Right lobe of liver (tissue), 6 donors: ENCODE measurements around the gene GPATCH8. TPM values are rescaled to one million over a fixed set of nuclear protein-coding genes. Genes with fewer than 3 reads are reported as not detected.

Source experiments
- ATAC-seq, 4 donors: fragments of 200-7000 bp; cut with Tn5 transposase; one replicate each; pipeline ENCODE4 v1.9.1; 2020; ENCODE audit warnings: mild to moderate bottlenecking in 4 of 4, moderate library complexity in 4 of 4
- DNase-seq, 3 donors: peaks; one replicate each; pipeline ENCODE4 v3.0.0-alpha.2; 2020
- H3K27ac ChIP-seq, 3 donors: fragments of 200-600 bp; one replicate each; pipeline ENCODE4 v1.8.0; 2022
- H3K27me3 ChIP-seq, 2 donors: fragments of 200-600 bp; one replicate each; pipeline ENCODE4 v1.8.0; 2022
- H3K36me3 ChIP-seq, 4 donors: fragments of 200-600 bp; sonication (generic) in 1 of 4; one replicate each; pipeline versions ENCODE4 v1.5.1 to v1.8.0; 2017 to 2022; ENCODE audit warnings: control low read depth in 1 of 4
- H3K4me1 ChIP-seq, 4 donors: fragments of 200-600 bp; sonication (generic) in 1 of 4; one replicate each; pipeline versions ENCODE4 v1.5.1 to v1.8.0; 2017 to 2022; ENCODE audit warnings: control low read depth in 1 of 4
- H3K4me3 ChIP-seq, 3 donors: fragments of 200-600 bp; one replicate each; pipeline ENCODE4 v1.8.0; 2022
- H3K9me3 ChIP-seq, 4 donors: fragments of 200-600 bp; sonication (generic) in 1 of 4; one replicate each; pipeline versions ENCODE4 v1.5.1 to v1.8.0; 2017 to 2022; ENCODE audit warnings: control low read depth in 1 of 4
- POLR2A ChIP-seq: fragments of 450-650 bp; IDR thresholded peaks from one replicate; pipeline ENCODE4 v1.6.1; 2017; ENCODE audit warnings: antibody characterized with exemption, mild to moderate bottlenecking
- WGBS: methylation state at CpG from one replicate; pipeline ENCODE4 v1.1.6; 2018; ENCODE audit warnings: low coverage, low lambda C conversion rate; ENCODE audit not compliant: insufficient coverage; ENCODE audit errors: missing lambda C conversion rate; 5-methylcytosine and 5-hydroxymethylcytosine counted together
- intact Hi-C, 2 donors: fragments of 100-400 bp; cut with DNase I; formaldehyde crosslinking; loops; one replicate each; pipeline versions ENCODE4 v1.11.2 to v1.14.1; 2022
- long read RNA-seq: library from polyadenylated mRNA; unstranded; transcript quantifications from one replicate; pipeline ENCODE4 v2.0.0, GENCODE V29; 2019
- total RNA-seq, 6 experiments: library from RNA; depleted of rRNA in 2 of 6; stranded (reverse); fragments of >200 nt in 2 of 6; fragmentation: NEBNext Ultra II Directional in 3 of 6; extraction: Animal tissue kit (Norgen Biotek cat#: 25700) in 3 of 6; gene quantifications; one replicate each; pipeline versions ENCODE4 v1.1.0 to v1.2.4, GENCODE V29; 2016 to 2023
- TF ChIP-seq, protein P1 (sequence below), 4 donors: fragments of 200-600 bp in 3 of 4; fragments of 450-650 bp in 1 of 4; IDR thresholded peaks; one replicate each; pipeline versions ENCODE4 v1.5.1 to v1.8.0; 2016 to 2022; ENCODE audit warnings: antibody characterized with exemption in 4 of 4, mild to moderate bottlenecking in 2 of 4
- donor health status: DM: no; HTN: yes; CAD: no.
- donor health status: DM: no; HTN: no; CAD: no.
- donor health status: DM: no; HTN: no; CAD: no.
- donor health status: DM: no; HTN: yes; CAD: no.
- donor health status: DM: no; HTN: yes; CAD: no.

Gene GPATCH8
- total RNA-seq = 10 to 100 TPM in 4 of 6 experiments, 1 to 10 TPM in 2; 8.1 to 14.4 (median 13.1) TPM
- long read RNA-seq, partial matches to known transcripts = 4 of 5 reads
- long read RNA-seq, other reads (novel, unspliced or antisense) = 1 of 5 reads

DNA sequence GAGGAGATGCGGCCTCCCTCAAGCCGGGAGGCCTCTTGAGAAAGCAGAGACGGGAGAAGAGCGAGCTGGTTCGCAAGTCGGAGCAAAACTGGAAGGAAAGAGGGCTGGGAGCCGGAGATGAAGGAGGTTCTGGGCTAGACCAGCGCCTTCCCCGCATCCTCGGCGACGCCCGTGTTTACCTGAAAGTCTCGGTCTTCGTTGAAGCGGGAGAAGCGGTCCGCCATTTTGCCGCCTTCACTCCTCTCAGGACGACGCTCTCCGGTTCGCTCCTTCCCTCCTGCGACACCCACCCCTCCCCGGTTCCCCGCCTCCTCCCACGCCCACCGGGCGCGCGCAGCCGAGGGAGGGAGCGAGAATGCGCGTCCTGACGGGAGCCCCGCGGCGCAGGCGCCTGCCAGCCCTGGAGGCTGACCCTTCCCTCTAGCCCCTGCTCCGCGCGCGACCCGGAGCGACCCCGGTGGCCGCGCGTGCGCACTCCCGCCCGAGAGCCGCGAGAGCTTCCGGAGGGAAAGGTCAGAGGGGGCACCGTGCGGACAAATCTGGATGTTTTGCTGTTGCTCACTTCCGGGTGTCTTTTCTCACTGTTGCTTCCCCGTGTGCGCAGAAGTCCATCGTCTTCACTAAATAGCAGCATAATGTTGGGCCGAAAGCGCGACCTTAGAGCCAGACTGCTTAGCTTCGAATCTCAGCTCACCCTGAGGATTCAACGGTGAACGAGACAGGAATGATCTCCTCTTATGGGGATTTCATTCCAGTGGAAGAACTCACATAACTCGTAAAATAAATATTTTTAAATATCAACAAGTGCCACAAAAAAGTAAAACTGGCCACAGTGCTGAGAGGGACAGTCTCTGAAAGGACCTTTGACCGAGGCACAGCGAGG lies at the start of gene GPATCH8:
Gene GPATCH8 (minus strand): TSS at position 260 of the 883 bp plus-strand sequence. CDS start 36 bp downstream, at position 224.
- ATAC-seq = peak; percentile 99 to 100 (median 99)
- WGBS = 13% methylated on average over 9 of the region's 71 CpGs
- peak; percentile 96 to 98 (median 98) for DNase-seq
- no peaks in the 10 kb centered on the region for H3K9me3 ChIP-seq
- peak; percentile 62 for TF ChIP-seq POLR2A
- TF ChIP-seq, protein P1, sequence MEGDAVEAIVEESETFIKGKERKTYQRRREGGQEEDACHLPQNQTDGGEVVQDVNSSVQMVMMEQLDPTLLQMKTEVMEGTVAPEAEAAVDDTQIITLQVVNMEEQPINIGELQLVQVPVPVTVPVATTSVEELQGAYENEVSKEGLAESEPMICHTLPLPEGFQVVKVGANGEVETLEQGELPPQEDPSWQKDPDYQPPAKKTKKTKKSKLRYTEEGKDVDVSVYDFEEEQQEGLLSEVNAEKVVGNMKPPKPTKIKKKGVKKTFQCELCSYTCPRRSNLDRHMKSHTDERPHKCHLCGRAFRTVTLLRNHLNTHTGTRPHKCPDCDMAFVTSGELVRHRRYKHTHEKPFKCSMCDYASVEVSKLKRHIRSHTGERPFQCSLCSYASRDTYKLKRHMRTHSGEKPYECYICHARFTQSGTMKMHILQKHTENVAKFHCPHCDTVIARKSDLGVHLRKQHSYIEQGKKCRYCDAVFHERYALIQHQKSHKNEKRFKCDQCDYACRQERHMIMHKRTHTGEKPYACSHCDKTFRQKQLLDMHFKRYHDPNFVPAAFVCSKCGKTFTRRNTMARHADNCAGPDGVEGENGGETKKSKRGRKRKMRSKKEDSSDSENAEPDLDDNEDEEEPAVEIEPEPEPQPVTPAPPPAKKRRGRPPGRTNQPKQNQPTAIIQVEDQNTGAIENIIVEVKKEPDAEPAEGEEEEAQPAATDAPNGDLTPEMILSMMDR (IDR thresholded peaks at IDR 0.05) = no peak
- H3K36me3 ChIP-seq = no peaks in the 10 kb centered on the region
- no peaks in the 10 kb centered on the region for H3K27me3 ChIP-seq
- peaks cover 0 to 28% (median 7%) of the 10 kb centered on the region in 4 donors for H3K4me1 ChIP-seq
- H3K4me3 ChIP-seq = peak within 1 kb of the TSS; percentile 72 to 88 (median 87)
- intact Hi-C loops = no loop called here
- peak within 1 kb of the TSS; percentile 63 to 83 (median 78) for H3K27ac ChIP-seq

DNA sequence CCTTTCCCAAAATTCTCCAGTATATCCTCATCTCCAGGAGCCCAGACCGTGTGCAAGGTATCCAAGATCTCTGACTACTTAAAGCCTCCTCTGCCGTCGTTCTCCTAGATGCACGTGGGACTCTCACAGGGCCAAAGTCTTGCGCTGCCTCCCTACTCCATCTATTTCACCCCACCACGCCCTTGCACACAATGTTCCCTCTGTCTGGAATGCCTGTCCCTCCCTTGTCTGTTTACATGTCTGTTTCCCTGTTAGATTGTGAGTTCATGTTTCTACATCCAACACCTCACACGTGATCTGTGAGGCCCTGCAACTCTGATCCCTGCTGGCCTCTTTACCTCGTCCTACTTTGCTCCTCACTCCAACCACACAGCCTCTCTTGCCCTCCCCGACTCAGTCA lies 49.2 kb upstream of the GPATCH8 start:
- no peak overlapping the region for H3K4me3 ChIP-seq
- DNase-seq = no peak
- no peak overlapping the region for H3K27ac ChIP-seq
- WGBS = 43% methylated on average over 9 of the region's 9 CpGs
- H3K36me3 ChIP-seq = no peaks in the 10 kb centered on the region
- peaks cover 0 to 10% (median 2%) of the 10 kb centered on the region in 4 donors for H3K4me1 ChIP-seq
- no peak for ATAC-seq
- H3K27me3 ChIP-seq = peaks cover 0 to 6% of the 10 kb centered on the region in 2 donors
- TF ChIP-seq POLR2A = no peak
- TF ChIP-seq, protein P1 (IDR thresholded peaks at IDR 0.05) = no peak
- intact Hi-C loops = no loop called here
- no peaks in the 10 kb centered on the region for H3K9me3 ChIP-seq

DNA sequence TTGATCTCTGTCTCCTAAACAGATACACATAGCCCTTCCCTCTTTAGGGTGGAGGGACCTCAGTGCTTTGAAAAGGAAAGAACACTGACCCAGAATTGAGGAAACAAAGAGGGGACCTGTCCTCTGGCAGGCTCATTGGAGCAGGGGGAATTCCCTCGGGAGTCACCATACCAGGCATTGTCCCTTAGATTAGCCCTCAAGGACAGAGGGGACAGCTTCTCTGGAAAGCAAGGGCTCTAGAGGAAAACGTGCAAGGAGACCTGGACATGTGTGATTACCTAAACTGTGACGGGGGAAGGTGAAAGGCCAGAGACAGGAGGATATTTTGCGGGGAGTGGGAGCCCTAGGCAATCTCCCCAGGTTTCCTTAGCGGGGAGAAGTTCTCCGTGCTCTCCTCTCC lies 46.5 kb upstream of the GPATCH8 start:
- Histone ChIP-seq H3K4me1 (no peaks in the 10 kb centered on the region), H3K27ac (no peak overlapping the region), H3K9me3 (no peaks in the 10 kb centered on the region), H3K27me3 (no peaks in the 10 kb centered on the region), H3K36me3 (no peaks in the 10 kb centered on the region), H3K4me3 (no peak overlapping the region)
- DNase-seq (no peak), ATAC-seq (no peak)
- no peak for TF ChIP-seq POLR2A
- TF ChIP-seq, protein P1 (IDR thresholded peaks at IDR 0.05) = no peak
- 28% methylated on average over 3 of the region's 6 CpGs for WGBS
- intact Hi-C loops = no loop called here

DNA sequence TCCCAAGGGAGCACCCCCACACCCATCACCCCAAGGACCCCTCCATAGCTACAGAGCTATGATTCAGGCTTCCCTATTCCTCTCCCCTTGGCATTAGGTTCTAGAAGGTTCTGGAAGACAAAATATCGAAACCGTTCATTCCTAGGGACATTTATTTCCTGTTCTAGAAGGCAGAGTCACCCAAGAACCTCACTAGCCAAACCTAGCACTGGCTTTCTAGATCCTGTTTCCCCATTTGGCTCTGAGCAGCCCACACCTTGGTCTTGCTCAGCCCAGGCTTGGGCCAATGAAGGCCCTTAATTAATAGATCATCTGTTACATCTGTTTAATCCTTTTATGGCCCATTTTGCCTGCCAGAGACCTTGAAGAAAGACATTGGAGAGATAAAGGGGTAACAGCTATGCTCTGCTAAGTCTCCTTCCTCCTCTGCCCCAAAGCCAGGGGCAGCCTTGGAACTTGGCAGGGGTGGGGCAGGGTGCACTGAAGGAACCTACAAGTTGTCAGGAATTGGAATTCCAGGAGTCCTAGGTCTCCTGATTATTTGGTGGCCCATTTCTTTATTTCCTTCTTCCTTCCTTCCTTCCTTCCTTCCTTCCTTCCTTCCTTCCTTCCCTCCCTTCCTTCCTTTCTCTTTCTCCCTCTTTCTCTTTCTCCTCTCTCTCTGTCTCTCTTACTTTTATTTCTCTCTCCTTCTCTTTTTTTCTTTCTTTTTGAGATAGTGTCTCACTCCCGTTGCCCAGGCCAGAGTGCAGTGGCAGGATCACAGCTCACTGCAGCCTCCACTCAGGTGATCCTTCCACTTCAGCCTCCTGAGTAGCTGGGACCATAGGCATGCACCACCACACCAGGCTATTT lies 45.4 kb upstream of the GPATCH8 start:
- TF ChIP-seq, protein P1 (IDR thresholded peaks at IDR 0.05) = no peak
- no peak for TF ChIP-seq POLR2A
- H3K4me3 ChIP-seq = no peak overlapping the region
- no peak for DNase-seq
- H3K36me3 ChIP-seq = no peaks in the 10 kb centered on the region
- H3K9me3 ChIP-seq = no peaks in the 10 kb centered on the region
- intact Hi-C loops = no loop called here
- no peaks in the 10 kb centered on the region for H3K27me3 ChIP-seq
- 52% methylated on average over 3 of the region's 3 CpGs for WGBS
- no peaks in the 10 kb centered on the region for H3K4me1 ChIP-seq
- H3K27ac ChIP-seq = no peak overlapping the region
- peak in 1 of 4 donors; percentile 49 for ATAC-seq
